C4-2B (cell line): ENCODE results near the gene HEXB.

Source experiments
- CTCF ChIP-seq: fragments of 450-650 bp; conservative IDR thresholded peaks from 2 replicates; pipeline ENCODE4 v1.5.1; 2017; ENCODE audit warnings: mild to moderate bottlenecking
- ZFX ChIP-seq: fragments of 450-650 bp; IDR thresholded peaks from 2 replicates; pipeline ENCODE4 v1.6.1; 2017

GRCh38 chr5:74717596-74717995 lies 32.6 kb downstream of the HEXB start:
- TF ChIP-seq CTCF = no peak
- no peak for TF ChIP-seq ZFX
